Kidney (tissue), 14 donors: Measurements from ENCODE around the gene DDX25. TPM values are rescaled to one million over a fixed set of nuclear protein-coding genes. Genes with fewer than 3 reads are reported as not detected.

Experiments
- DNase-seq, 5 donors: peaks; one replicate each; pipeline ENCODE4 v3.0.0-alpha.2; 2013 to 2020
- FAIRE-seq: peaks from 2 replicates; lab custom pipeline; 2012; peaks lifted over from hg19 to GRCh38; lab: Jason Lieb, UNC
- H3K27ac ChIP-seq, 2 donors: one replicate each; pipeline ENCODE4 v1.7.0; 2013; ENCODE audit warnings: low read depth in 2 of 2, low read length in 2 of 2, inconsistent platforms in 1 of 2
- H3K27me3 ChIP-seq: one replicate; pipeline ENCODE4 v1.7.1; 2013; ENCODE audit warnings: low read length, inconsistent platforms; ENCODE audit not compliant: control insufficient read depth, insufficient read depth
- H3K36me3 ChIP-seq, 3 donors: one replicate each; pipeline versions ENCODE4 v1.7.0 to v1.7.1; 2013; ENCODE audit warnings: low read length in 3 of 3, control low read depth in 1 of 3, inconsistent platforms in 1 of 3; ENCODE audit not compliant: insufficient read depth in 3 of 3, control insufficient read depth in 2 of 3
- H3K4me1 ChIP-seq, 3 donors: one replicate each; pipeline versions ENCODE4 v1.7.0 to v1.7.1; 2013; ENCODE audit warnings: low read length in 3 of 3, inconsistent platforms in 1 of 3, low read depth in 1 of 3; ENCODE audit not compliant: control insufficient read depth in 2 of 3, insufficient read depth in 2 of 3
- H3K4me3 ChIP-seq, 3 donors: one replicate each; pipeline versions ENCODE4 v1.7.0 to v1.8.1; 2013; ENCODE audit warnings: low read length in 3 of 3, control low read depth in 1 of 3, inconsistent platforms in 1 of 3
- H3K9ac ChIP-seq, 3 donors: one replicate each; pipeline versions ENCODE4 v1.7.0 to v1.7.1; 2013; ENCODE audit warnings: low read length in 3 of 3, control low read depth in 1 of 3, inconsistent platforms in 1 of 3
- H3K9me3 ChIP-seq, 3 donors: one replicate each; pipeline versions ENCODE4 v1.7.0 to v1.7.1; 2013; ENCODE audit warnings: low read length in 3 of 3, control low read depth in 1 of 3, inconsistent platforms in 1 of 3; ENCODE audit not compliant: control insufficient read depth in 2 of 3, insufficient read depth in 1 of 3
- intact Hi-C: fragments of 100-400 bp; cut with DNase I; formaldehyde crosslinking; loops from one replicate; pipeline ENCODE4 v1.11.1; 2022
- polyA plus RNA-seq: library from polyadenylated mRNA; stranded (reverse); fragments of 350-450 nt; fragmentation: Illumina TruSeq; extraction: RNeasy Lipid Tissue Mini Kit (QIAGEN cat#74804); gene quantifications from one replicate; pipeline ENCODE4 v1.2.3, GENCODE V29; 2014; ENCODE audit warnings: low read depth, low replicate concordance; ENCODE audit not compliant: insufficient read depth
- total RNA-seq: library from RNA; stranded (reverse); fragmentation: NEBNext Ultra II Directional; extraction: Animal tissue kit (Norgen Biotek cat#: 25700); gene quantifications from one replicate; pipeline ENCODE4 v1.2.1, GENCODE V29; 2021
- TF ChIP-seq, protein P1 (sequence below): IDR thresholded peaks from 3 replicates; pipeline ENCODE4 v1.5.1; 2012; ENCODE audit warnings: mild to moderate bottlenecking, moderate library complexity, borderline replicate concordance; ENCODE audit not compliant: insufficient read depth; ENCODE audit errors: extremely low read depth
- donor health status: control.
- donor health status: control.
- donor health status: control.
- donor health status: control.
- donor health status: control.
- donor health status: DM: yes; HTN: yes; CAD: no.
- donor health status: Normal renal cell carcinoma (clear cell type).

Gene DDX25
- total and polyA plus RNA-seq, 2 donors from 2014 or later, result 1.1 to 3.8 TPM

DNA sequence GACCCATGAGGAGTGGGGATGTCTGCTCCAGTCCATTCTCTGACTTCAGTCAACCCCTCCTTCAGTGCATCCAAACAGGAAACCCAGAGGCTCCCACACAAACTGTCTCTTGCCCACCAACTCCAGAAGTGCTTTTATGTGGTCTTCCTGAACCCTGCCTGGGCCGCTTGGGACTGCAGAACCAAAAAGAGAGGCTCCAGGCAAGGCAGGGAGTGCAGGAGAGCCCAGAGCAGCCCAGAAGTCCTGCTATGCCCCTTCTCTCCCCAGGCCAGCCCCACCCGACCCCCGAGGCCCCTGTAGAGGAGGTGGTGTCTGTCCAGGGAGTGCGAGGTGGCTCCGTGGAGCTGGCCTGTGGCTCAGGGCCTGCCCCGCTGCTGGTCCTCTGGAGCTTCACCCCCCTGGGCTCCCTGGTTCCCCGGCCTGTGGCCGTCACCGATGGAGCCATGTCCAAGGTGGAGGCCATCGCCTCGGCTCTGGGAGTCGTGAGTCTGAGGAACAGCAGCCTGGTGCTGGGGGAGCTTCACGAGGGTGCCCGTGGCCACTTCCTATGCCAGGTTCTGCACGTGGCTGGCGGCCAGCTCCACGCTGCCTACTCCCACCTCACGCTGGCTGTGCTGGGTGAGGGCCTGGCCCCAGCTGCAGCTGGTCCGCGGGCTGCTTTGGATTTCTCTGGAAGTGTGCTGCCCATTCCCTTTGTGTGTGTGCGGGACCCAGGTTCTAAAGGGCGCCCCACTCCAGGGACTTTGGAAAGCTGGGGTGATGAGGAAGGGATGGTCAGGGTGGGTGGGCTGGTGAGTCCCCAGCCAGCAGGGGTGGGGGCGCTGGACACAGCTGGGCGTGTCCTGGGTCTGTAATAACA, 43.3 kb downstream of the DDX25 start:
- H3K27ac ChIP-seq, result no peak overlapping the region
- no peak overlapping the region for H3K9ac ChIP-seq
- no peaks in the 10 kb centered on the region for H3K36me3 ChIP-seq
- H3K4me3 ChIP-seq, result no peak overlapping the region
- TF ChIP-seq, protein P1, sequence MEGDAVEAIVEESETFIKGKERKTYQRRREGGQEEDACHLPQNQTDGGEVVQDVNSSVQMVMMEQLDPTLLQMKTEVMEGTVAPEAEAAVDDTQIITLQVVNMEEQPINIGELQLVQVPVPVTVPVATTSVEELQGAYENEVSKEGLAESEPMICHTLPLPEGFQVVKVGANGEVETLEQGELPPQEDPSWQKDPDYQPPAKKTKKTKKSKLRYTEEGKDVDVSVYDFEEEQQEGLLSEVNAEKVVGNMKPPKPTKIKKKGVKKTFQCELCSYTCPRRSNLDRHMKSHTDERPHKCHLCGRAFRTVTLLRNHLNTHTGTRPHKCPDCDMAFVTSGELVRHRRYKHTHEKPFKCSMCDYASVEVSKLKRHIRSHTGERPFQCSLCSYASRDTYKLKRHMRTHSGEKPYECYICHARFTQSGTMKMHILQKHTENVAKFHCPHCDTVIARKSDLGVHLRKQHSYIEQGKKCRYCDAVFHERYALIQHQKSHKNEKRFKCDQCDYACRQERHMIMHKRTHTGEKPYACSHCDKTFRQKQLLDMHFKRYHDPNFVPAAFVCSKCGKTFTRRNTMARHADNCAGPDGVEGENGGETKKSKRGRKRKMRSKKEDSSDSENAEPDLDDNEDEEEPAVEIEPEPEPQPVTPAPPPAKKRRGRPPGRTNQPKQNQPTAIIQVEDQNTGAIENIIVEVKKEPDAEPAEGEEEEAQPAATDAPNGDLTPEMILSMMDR, result no peak
- no peaks in the 10 kb centered on the region for H3K4me1 ChIP-seq
- intact Hi-C loops, result no loop called here
- H3K27me3 ChIP-seq, result no peaks in the 10 kb centered on the region
- FAIRE-seq (no peak), DNase-seq (no peak)
- H3K9me3 ChIP-seq, result no peaks in the 10 kb centered on the region

DNA sequence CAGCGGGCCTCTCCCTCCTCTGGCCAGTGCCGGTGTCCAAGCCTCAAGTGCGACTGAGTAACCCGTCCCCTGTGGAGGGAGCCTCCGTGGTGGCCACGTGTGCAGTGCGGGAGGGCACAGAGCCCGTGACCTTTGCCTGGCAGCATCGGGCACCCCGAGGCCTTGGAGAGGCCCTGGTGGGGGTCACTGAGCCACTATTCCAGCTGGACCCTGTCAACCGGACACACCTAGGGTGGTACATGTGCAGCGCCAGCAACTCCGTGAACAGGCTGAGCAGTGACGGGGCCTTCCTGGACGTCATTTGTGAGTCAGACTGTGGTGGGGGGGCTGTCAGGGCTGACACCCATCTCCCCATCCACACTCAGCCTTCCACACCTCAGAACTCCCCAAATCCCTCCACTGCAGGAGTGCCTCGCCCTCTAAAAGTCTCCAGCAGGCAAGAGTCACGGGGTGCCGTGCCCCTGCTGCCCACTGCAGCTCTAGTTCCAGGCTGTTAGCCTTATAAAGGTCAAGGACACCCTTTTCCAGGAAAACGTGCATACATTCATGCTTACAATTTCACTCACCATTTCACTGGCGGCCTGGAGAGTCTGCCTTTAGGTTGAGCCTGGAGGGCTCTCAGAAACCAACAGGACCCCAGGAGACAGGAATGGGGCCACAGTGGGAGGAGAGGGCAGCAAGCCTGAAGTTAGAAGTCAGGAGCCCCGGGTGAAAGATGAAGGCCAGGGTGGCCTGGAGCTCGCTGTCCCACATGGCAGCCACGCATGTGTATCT, 44.2 kb downstream of the DDX25 start:
- H3K4me3 ChIP-seq, result no peak overlapping the region
- no peak overlapping the region for H3K27ac ChIP-seq
- H3K9me3 ChIP-seq, result no peaks in the 10 kb centered on the region
- FAIRE-seq (no peak), DNase-seq (no peak)
- no peaks in the 10 kb centered on the region for H3K36me3 ChIP-seq
- TF ChIP-seq, protein P1, result no peak
- H3K9ac ChIP-seq, result no peak overlapping the region
- no peaks in the 10 kb centered on the region for H3K27me3 ChIP-seq
- intact Hi-C loops, result no loop called here
- no peaks in the 10 kb centered on the region for H3K4me1 ChIP-seq

DNA sequence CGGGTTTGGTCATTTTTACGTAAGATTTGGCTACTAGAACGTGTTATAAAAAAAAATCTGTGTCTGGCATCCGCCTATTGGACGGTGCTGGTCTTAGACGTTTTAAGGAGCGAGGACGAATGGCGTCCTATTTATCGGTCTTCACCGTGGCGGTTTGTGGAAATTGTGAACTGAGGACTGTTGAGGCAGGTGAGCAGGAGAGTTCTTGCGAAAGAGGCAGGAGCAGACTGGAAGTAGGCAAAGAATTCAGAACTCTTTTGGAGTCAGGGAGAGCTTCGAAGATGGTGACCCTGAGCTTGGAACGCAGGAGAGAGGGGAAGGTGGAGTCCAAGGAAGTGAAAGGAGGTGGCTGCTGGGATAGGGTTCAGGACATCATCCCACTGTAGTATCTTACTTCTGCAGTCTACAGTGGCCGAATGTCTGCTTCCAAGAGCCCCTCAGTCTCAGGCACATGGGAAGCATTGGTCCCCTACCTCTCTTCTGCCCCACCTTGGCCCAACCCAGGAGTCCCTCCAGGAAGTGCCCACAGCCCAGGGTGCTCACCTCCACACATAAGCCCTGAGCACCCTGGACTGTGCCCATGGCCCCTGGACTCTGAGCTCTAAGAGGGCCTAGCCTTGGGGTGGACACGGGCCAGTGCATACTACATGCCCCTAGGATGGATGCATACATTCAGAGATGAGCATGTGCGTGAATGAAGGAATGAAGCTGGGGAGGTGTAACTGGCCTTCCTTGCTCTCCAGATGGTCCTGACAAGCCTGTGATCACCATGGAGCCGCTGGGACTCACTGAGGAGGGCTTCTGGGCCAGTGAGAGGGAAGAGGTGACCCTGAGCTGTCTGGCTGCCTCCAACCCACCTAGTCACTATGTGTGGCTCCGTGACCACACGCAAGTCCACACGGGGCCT, 45.2 kb downstream of the DDX25 start:
- DNase-seq (no peak), FAIRE-seq (no peak)
- Histone ChIP-seq H3K36me3 (no peaks in the 10 kb centered on the region), H3K9me3 (no peaks in the 10 kb centered on the region), H3K27ac (no peak overlapping the region), H3K4me3 (no peak overlapping the region), H3K27me3 (no peaks in the 10 kb centered on the region), H3K4me1 (no peaks in the 10 kb centered on the region), H3K9ac (no peak overlapping the region)
- intact Hi-C loops, result no loop called here
- TF ChIP-seq, protein P1, result no peak
